RWPE2 (cell line): ENCODE measurements around the gene LARP6.

Experiments
- ATAC-seq: fragments of 200-7000 bp; cut with Tn5 transposase; 3 replicates; pipeline ENCODE4 v1.9.1; 2021; ENCODE audit warnings: low read depth
- DNase-seq: peaks from one replicate; pipeline ENCODE4 v3.0.0-alpha.2; 2020; ENCODE audit warnings: low spot score
- H3K27ac ChIP-seq: fragments of 450-650 bp; 2 replicates; pipeline ENCODE4 v1.5.1; 2017; ENCODE audit warnings: mild to moderate bottlenecking; ENCODE audit not compliant: poor library complexity, severe bottlenecking
- H3K27me3 ChIP-seq: fragments of 250-450 bp; sonication (Bioruptor Pico); 2 replicates; pipeline ENCODE4 v1.5.1; 2021; ENCODE audit warnings: mild to moderate bottlenecking, moderate library complexity; ENCODE audit not compliant: insufficient read depth, poor library complexity, severe bottlenecking
- H3K36me3 ChIP-seq: fragments of 250-450 bp; sonication (Bioruptor Pico); 2 replicates; pipeline ENCODE4 v1.5.1; 2020; ENCODE audit warnings: low read depth, mild to moderate bottlenecking, moderate library complexity
- H3K4me1 ChIP-seq: fragments of 250-450 bp; sonication (Bioruptor Pico); 2 replicates; pipeline ENCODE4 v1.5.1; 2021; ENCODE audit warnings: mild to moderate bottlenecking, moderate library complexity; ENCODE audit not compliant: insufficient read depth, poor library complexity, severe bottlenecking
- H3K4me3 ChIP-seq: fragments of 250-450 bp; sonication (Bioruptor Pico); 2 replicates; pipeline ENCODE4 v1.5.1; 2021; ENCODE audit warnings: mild to moderate bottlenecking, moderate library complexity; ENCODE audit not compliant: severe bottlenecking
- H3K9me3 ChIP-seq: fragments of 250-450 bp; sonication (Bioruptor Pico); 2 replicates; pipeline ENCODE4 v1.5.1; 2021; ENCODE audit warnings: mild to moderate bottlenecking, moderate library complexity; ENCODE audit not compliant: severe bottlenecking
- TF ChIP-seq, protein P1 (sequence below): fragments of 450-650 bp; IDR thresholded peaks from one replicate; pipeline ENCODE4 v1.5.1; 2017; ENCODE audit warnings: mild to moderate bottlenecking, moderate library complexity; ENCODE audit not compliant: poor library complexity, severe bottlenecking

Gene LARP6

DNA sequence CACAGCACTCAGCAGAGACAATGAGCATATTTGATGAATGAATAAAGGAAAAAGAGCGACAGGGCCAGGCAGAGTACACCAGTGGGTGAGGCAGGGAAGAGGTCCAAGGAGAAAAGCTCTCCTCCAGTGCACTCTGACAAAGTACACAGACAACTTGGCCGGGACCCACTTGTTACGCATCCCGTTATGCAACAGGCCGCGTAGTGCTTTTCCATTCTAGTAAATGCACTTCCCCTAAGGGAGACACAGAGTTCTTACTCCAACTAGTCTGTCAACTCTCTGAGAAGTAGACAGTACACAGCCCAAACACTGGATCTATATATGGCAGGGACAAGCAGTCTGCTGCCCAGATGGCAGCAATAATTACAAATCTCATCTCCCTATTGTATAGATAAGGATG lies 18.5 kb downstream of the LARP6 start:
- H3K27ac ChIP-seq = peak overlapping the region; percentile 91
- peaks cover 45% of the 10 kb centered on the region for H3K36me3 ChIP-seq
- no peaks in the 10 kb centered on the region for H3K9me3 ChIP-seq
- ATAC-seq = no peak
- DNase-seq = no peak
- no peaks in the 10 kb centered on the region for H3K27me3 ChIP-seq
- TF ChIP-seq, protein P1, sequence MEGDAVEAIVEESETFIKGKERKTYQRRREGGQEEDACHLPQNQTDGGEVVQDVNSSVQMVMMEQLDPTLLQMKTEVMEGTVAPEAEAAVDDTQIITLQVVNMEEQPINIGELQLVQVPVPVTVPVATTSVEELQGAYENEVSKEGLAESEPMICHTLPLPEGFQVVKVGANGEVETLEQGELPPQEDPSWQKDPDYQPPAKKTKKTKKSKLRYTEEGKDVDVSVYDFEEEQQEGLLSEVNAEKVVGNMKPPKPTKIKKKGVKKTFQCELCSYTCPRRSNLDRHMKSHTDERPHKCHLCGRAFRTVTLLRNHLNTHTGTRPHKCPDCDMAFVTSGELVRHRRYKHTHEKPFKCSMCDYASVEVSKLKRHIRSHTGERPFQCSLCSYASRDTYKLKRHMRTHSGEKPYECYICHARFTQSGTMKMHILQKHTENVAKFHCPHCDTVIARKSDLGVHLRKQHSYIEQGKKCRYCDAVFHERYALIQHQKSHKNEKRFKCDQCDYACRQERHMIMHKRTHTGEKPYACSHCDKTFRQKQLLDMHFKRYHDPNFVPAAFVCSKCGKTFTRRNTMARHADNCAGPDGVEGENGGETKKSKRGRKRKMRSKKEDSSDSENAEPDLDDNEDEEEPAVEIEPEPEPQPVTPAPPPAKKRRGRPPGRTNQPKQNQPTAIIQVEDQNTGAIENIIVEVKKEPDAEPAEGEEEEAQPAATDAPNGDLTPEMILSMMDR = no peak
- H3K4me3 ChIP-seq = no peak overlapping the region
- peaks cover 18% of the 10 kb centered on the region for H3K4me1 ChIP-seq

GRCh38 chr15:70834999-70835398 lies 19.0 kb downstream of the LARP6 start:
- Histone ChIP-seq H3K27ac (peak overlapping the region; percentile 91), H3K9me3 (no peaks in the 10 kb centered on the region), H3K36me3 (peaks cover 45% of the 10 kb centered on the region), H3K4me3 (no peak overlapping the region), H3K27me3 (no peaks in the 10 kb centered on the region), H3K4me1 (peaks cover 18% of the 10 kb centered on the region)
- TF ChIP-seq, protein P1 = no peak
- ATAC-seq (no peak), DNase-seq (no peak)

DNA sequence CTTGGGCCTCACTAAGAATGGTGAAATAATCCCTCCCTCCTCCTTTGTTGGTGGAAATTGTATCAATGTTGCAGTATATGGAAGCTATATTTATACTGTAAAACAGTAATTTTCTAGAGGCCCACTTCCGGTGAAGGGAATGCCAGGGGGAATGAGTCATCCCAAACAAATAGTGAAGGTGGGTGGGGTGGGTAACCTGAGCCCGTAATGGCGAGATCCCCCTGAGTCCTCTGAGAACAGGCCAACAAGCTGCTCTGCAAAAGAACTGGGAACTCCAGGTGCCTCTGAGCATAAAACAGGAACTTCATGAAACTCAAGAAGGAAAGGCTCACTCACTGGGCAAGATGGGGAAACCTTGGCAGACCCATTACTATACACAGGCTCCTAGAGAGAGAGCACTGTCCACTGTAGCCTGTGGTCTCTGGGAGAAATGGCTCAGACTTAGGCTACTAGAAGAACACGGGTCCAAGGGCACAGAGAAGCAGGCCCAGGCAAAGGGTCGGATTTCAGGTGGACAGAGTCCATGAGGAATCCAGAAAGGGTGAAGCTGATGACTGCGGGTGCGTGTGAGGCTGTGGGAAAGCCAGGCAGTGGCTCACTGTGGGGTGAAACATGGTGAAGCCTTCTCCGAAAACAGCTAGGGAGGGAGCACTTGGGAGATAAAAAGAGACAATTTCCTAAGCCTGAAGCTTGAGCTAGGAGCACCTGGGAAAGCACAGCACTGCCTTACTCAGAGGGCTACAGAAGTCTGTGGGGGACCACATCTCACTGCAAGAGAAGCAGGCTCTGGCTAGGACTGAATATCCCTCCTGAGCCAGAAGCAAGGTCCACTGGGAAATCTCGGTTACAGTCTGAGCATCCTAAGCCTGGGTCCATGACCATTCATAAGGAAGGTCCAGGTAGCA lies 19.8 kb downstream of the LARP6 start:
- ATAC-seq (peak; percentile 95), DNase-seq (peak; percentile 90)
- no peaks in the 10 kb centered on the region for H3K27me3 ChIP-seq
- H3K4me3 ChIP-seq = no peak overlapping the region
- peaks cover 45% of the 10 kb centered on the region for H3K36me3 ChIP-seq
- no peaks in the 10 kb centered on the region for H3K9me3 ChIP-seq
- peaks cover 16% of the 10 kb centered on the region for H3K4me1 ChIP-seq
- H3K27ac ChIP-seq = peak overlapping the region; percentile 91
- TF ChIP-seq, protein P1 = no peak

DNA sequence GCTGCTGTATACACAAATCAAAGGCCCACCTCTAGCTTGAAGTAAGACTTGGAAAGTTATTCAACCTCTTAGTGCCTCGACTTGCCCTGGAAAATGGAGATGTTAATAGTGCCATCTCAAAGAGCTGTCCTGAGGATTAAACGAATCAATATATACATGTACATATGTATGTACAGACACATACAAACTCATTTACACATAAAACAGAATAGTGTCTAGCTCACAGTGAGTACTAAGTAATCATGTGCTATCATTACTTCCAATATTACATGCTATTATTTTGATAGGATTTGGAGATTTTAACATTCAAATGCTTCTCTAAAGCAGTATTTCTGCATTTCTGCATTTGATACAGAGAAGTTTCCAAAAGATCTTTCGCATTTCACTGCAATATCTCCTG lies 20.5 kb downstream of the LARP6 start:
- H3K27ac ChIP-seq = peak overlapping the region; percentile 91
- TF ChIP-seq, protein P1 = no peak
- DNase-seq = no peak
- peaks cover 45% of the 10 kb centered on the region for H3K36me3 ChIP-seq
- H3K4me1 ChIP-seq = peaks cover 16% of the 10 kb centered on the region
- no peaks in the 10 kb centered on the region for H3K9me3 ChIP-seq
- no peaks in the 10 kb centered on the region for H3K27me3 ChIP-seq
- ATAC-seq = no peak
- H3K4me3 ChIP-seq = no peak overlapping the region

GRCh38 chr15:70832176-70832575 lies 21.8 kb downstream of the LARP6 start:
- Histone ChIP-seq H3K4me3 (no peak overlapping the region), H3K9me3 (no peaks in the 10 kb centered on the region), H3K36me3 (peaks cover 45% of the 10 kb centered on the region), H3K27ac (no peak overlapping the region), H3K27me3 (no peaks in the 10 kb centered on the region), H3K4me1 (peaks cover 16% of the 10 kb centered on the region)
- TF ChIP-seq, protein P1 = no peak
- DNase-seq (no peak), ATAC-seq (no peak)
